ENCODE measurements around the gene DSE.

The DSE gene

GRCh38 chr6:116402108-116402937, 31.6 kb downstream of the DSE start:
- peaks cover 0 to 3% of the 10 kb centered on the region in 2 donors for H3K9me3 Mint-ChIP-seq
- peaks cover 8 to 15% of the 10 kb centered on the region in 2 donors for H3K36me3 Mint-ChIP-seq
- no peak overlapping the region for H3K4me3 Mint-ChIP-seq

DNA sequence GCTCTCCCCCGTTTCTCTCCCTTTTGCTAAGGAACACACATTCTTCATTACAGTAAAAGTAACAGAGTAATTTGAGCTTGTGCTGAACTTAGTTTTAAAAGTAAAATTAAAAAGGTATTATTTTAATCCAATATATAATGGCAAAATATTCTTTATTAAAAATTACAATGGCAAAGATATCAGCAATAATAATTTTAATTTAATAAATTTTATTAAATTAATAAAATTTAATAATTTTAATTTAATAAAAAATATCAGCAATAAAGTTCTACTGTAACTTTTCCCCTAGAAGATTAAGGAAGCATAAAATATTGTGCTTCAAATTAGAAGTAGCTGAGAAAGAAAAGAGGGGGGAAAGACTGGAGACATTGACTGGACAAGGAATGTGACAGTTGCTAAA, 32.5 kb downstream of the DSE start:
- ATAC-seq (replicated peaks) (no peak), DNase-seq (no peak)
- Mint-ChIP-seq H3K4me3 (no peak overlapping the region), H3K36me3 (peaks cover 8 to 15% of the 10 kb centered on the region in 2 donors), H3K9me3 (peaks cover 0 to 3% of the 10 kb centered on the region in 2 donors), H3K4me1 (peaks cover 17 to 41% of the 10 kb centered on the region in 2 donors), H3K27me3 (no peaks in the 10 kb centered on the region), H3K27ac (no peak overlapping the region)

More at GRCh38 chr6:116402108-116402937, 31.6 kb downstream of the DSE start:
- no peak for ATAC-seq (replicated peaks)
- H3K27me3 Mint-ChIP-seq, result no peaks in the 10 kb centered on the region
- H3K4me1 Mint-ChIP-seq, result peaks cover 15 to 33% of the 10 kb centered on the region in 2 donors
- no peak for DNase-seq
- H3K27ac Mint-ChIP-seq, result no peak overlapping the region

GRCh38 chr6:116404696-116405095, 33.9 kb downstream of the DSE start:
- peaks cover 26 to 47% of the 10 kb centered on the region in 2 donors for H3K4me1 Mint-ChIP-seq

DNA sequence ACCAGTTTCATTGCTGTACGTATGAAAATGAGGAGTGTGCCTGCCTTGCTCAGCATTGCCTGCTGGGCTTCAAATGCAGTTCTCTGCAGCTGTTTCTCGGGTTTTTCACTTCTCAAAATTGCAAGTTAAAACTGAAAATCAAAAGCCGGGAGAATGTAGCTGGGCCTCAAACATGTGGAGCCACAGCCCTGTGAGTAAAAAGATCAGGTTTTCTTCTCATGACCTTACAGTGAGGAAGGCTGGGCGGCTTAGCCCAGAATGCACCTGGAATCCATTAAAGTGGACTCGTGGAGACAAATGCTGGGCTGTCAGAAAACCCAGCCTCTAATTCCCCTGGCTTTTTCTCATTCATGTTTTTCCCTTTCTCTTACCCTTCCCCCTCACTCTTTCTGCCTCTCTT, 34.4 kb downstream of the DSE start:
- Mint-ChIP-seq H3K4me3 (peak overlapping the region; percentile 49 to 66), H3K27ac (peak overlapping the region; percentile 68), H3K36me3 (peaks cover 7 to 8% of the 10 kb centered on the region in 2 donors), H3K9me3 (peaks cover 0 to 3% of the 10 kb centered on the region in 2 donors), H3K4me1 (peaks cover 28 to 51% of the 10 kb centered on the region in 2 donors), H3K27me3 (no peaks in the 10 kb centered on the region)
- ATAC-seq (replicated peaks), result peak; percentile 72 to 79
- peak; percentile 39 for DNase-seq

More at GRCh38 chr6:116404696-116405095, 33.9 kb downstream of the DSE start:
- peak overlapping the region in 1 of 2 donors; percentile 22 for H3K4me3 Mint-ChIP-seq
- ATAC-seq (replicated peaks) (no peak), DNase-seq (no peak)
- H3K9me3 Mint-ChIP-seq, result peaks cover 0 to 3% of the 10 kb centered on the region in 2 donors
- H3K36me3 Mint-ChIP-seq, result peaks cover 10% of the 10 kb centered on the region in 2 donors
- H3K27me3 Mint-ChIP-seq, result no peaks in the 10 kb centered on the region
- H3K27ac Mint-ChIP-seq, result no peak overlapping the region

- H3K27me3 Mint-ChIP-seq, result no peaks in the 10 kb centered on the region
- H3K4me3 Mint-ChIP-seq, result peak overlapping the region; percentile 49 to 66
- no peak for DNase-seq
- H3K36me3 Mint-ChIP-seq, result peaks cover 7 to 8% of the 10 kb centered on the region in 2 donors
- peak overlapping the region; percentile 68 for H3K27ac Mint-ChIP-seq
- peaks cover 0 to 3% of the 10 kb centered on the region in 2 donors for H3K9me3 Mint-ChIP-seq
- peak in 1 of 2 donors; percentile 27 for ATAC-seq (replicated peaks)
- peaks cover 30 to 58% of the 10 kb centered on the region in 2 donors for H3K4me1 Mint-ChIP-seq
Measured at GRCh38 chr6:116405652-116406356, 35.1 kb downstream of the DSE start.

DNA sequence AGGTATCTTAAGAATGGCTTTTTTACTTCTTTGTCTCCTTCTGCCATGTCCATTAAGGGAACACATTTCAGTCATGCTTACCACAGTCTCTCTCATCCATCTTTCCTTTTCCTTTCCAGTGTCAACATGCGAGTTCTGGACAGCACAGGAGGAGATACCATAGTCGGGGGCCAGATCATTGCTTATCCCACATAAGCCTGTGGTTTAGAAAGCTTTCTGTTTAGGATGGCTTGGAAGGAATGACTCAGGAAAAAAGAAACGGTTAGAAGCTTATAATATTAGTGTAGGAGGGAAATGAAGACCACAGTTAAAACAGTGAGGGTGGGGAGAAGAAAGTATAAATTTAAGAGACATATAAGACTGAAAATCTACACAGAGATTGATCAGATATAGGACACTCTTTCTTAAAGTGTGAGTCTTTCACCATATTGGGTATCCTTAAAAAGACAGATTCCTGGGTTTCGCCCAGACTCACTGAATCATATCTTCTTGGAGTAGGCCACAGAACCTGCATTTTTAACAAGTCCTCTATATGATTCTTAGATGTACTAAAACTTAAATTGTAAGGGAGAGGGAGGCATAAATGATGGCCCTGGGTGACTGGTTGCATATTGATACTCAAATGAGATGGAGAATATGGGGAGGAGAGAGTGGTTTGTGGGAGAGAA, 36.1 kb downstream of the DSE start:
- Mint-ChIP-seq H3K4me1 (peaks cover 34 to 68% of the 10 kb centered on the region in 2 donors), H3K27me3 (no peaks in the 10 kb centered on the region), H3K27ac (peak overlapping the region; percentile 3), H3K4me3 (no peak overlapping the region), H3K9me3 (peaks cover 0 to 3% of the 10 kb centered on the region in 2 donors), H3K36me3 (peaks cover 7 to 8% of the 10 kb centered on the region in 2 donors)
- DNase-seq, result no peak
- no peak for ATAC-seq (replicated peaks)

DNA sequence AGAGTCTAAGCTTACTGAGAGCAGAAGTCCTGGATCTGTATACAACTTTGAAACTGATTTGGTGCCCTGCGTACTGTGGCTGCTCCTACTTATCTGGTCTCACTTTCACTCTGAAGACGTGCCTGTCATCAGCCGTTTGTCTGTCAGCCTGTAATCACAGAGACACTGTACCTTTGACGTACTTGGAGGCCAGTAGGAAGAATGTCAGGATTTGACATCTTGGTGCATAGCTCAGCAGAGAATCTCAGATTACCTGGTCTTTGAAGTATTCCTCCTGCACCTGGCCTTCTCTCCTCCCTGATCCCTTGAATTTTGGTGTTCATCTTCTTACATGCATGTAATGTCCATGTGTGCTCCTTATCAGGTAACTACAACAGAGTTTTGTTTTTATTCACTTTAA, 37.7 kb downstream of the DSE start:
- no peak overlapping the region for H3K4me3 Mint-ChIP-seq
- H3K9me3 Mint-ChIP-seq, result peaks cover 0 to 3% of the 10 kb centered on the region in 2 donors
- peaks cover 7 to 8% of the 10 kb centered on the region in 2 donors for H3K36me3 Mint-ChIP-seq
- no peak overlapping the region for H3K27ac Mint-ChIP-seq
- H3K4me1 Mint-ChIP-seq, result peaks cover 40 to 75% of the 10 kb centered on the region in 2 donors
- no peaks in the 10 kb centered on the region for H3K27me3 Mint-ChIP-seq
- DNase-seq, result no peak
- no peak for ATAC-seq (replicated peaks)

GRCh38 chr6:116409756-116410155, 39.0 kb downstream of the DSE start:
- peaks cover 0 to 3% of the 10 kb centered on the region in 2 donors for H3K9me3 Mint-ChIP-seq
- H3K4me3 Mint-ChIP-seq, result no peak overlapping the region
- H3K27ac Mint-ChIP-seq, result peak overlapping the region; percentile 28
- ATAC-seq (replicated peaks) (peak; percentile 89 to 90), DNase-seq (peak; percentile 49)
- peaks cover 38 to 70% of the 10 kb centered on the region in 2 donors for H3K4me1 Mint-ChIP-seq
- no peaks in the 10 kb centered on the region for H3K27me3 Mint-ChIP-seq
- peaks cover 7 to 8% of the 10 kb centered on the region in 2 donors for H3K36me3 Mint-ChIP-seq

DNA sequence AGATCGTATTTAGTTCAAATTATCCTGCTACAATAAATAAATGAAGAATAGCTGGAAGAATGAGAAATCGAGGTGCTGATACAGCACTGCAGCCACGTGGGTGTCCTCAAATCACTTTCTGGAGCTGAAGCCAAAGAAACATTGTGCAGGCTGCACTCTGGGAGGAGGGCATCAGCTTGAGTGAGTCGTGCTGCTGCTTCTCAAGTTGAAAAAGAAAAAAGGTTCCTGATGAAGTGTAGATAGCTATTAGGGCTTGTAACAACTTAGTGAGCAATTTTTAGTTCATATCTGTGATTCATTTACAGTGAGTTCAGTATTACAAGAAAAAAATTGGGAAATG, 40.5 kb downstream of the DSE start:
- peaks cover 34 to 68% of the 10 kb centered on the region in 2 donors for H3K4me1 Mint-ChIP-seq
- no peak for DNase-seq
- no peak overlapping the region for H3K4me3 Mint-ChIP-seq
- no peak for ATAC-seq (replicated peaks)
- H3K27ac Mint-ChIP-seq, result no peak overlapping the region
- peaks cover 0 to 3% of the 10 kb centered on the region in 2 donors for H3K9me3 Mint-ChIP-seq
- H3K36me3 Mint-ChIP-seq, result peaks cover 14 to 17% of the 10 kb centered on the region in 2 donors
- H3K27me3 Mint-ChIP-seq, result no peaks in the 10 kb centered on the region

GRCh38 chr6:116412270-116412669, 41.5 kb downstream of the DSE start:
- no peak overlapping the region for H3K4me3 Mint-ChIP-seq
- ATAC-seq (replicated peaks) (no peak), DNase-seq (no peak)
- no peaks in the 10 kb centered on the region for H3K9me3 Mint-ChIP-seq
- peaks cover 9 to 13% of the 10 kb centered on the region in 2 donors for H3K36me3 Mint-ChIP-seq
- H3K4me1 Mint-ChIP-seq, result peaks cover 28 to 58% of the 10 kb centered on the region in 2 donors
- no peaks in the 10 kb centered on the region for H3K27me3 Mint-ChIP-seq
- H3K27ac Mint-ChIP-seq, result peak overlapping the region; percentile 52

GRCh38 chr6:116413357-116413756, 42.6 kb downstream of the DSE start:
- no peaks in the 10 kb centered on the region for H3K9me3 Mint-ChIP-seq
- no peak overlapping the region for H3K4me3 Mint-ChIP-seq
- peaks cover 9 to 13% of the 10 kb centered on the region in 2 donors for H3K36me3 Mint-ChIP-seq
- H3K27ac Mint-ChIP-seq, result no peak overlapping the region
- H3K4me1 Mint-ChIP-seq, result peaks cover 27 to 47% of the 10 kb centered on the region in 2 donors
- ATAC-seq (replicated peaks) (no peak), DNase-seq (no peak)
- H3K27me3 Mint-ChIP-seq, result no peaks in the 10 kb centered on the region

DNA sequence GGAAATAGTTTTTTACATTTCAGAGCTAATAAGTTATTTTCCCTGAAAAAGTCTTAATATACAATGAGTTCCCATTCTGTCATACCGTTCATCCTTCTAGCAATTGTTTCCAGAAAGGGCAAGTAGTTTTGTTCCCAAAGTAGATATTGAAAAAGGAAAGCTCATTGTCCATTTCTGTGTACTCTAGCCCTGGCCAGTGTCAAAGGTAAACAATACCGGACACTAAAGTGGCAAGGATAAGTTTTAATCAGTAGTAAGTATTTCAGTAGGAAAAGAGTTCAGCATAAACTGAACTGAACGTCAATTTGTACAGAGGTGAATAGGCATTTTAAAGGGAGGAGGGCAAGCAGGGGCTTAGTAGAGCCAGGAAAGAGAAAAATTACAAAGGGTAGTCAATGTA, 46.9 kb downstream of the DSE start:
- peaks cover 6 to 9% of the 10 kb centered on the region in 2 donors for H3K36me3 Mint-ChIP-seq
- no peak for DNase-seq
- no peak overlapping the region for H3K4me3 Mint-ChIP-seq
- ATAC-seq (replicated peaks), result no peak
- H3K27ac Mint-ChIP-seq, result no peak overlapping the region
- peaks cover 10 to 18% of the 10 kb centered on the region in 2 donors for H3K4me1 Mint-ChIP-seq
- H3K9me3 Mint-ChIP-seq, result no peaks in the 10 kb centered on the region
- H3K27me3 Mint-ChIP-seq, result no peaks in the 10 kb centered on the region

- no peak for ATAC-seq (replicated peaks)
- DNase-seq, result no peak
- H3K27me3 Mint-ChIP-seq, result no peaks in the 10 kb centered on the region
- H3K9me3 Mint-ChIP-seq, result no peaks in the 10 kb centered on the region
- H3K27ac Mint-ChIP-seq, result no peak overlapping the region
- H3K4me3 Mint-ChIP-seq, result no peak overlapping the region
- peaks cover 6 to 9% of the 10 kb centered on the region in 2 donors for H3K36me3 Mint-ChIP-seq
- H3K4me1 Mint-ChIP-seq, result peaks cover 8 to 18% of the 10 kb centered on the region in 2 donors
Measured at GRCh38 chr6:116419069-116419786, 48.5 kb downstream of the DSE start.
